A673 (cell line): ENCODE data around the gene ARL4C. TPM values are rescaled to one million over a fixed set of nuclear protein-coding genes. Genes with fewer than 3 reads are reported as not detected.
A peak's percentile ranks its signal among the peaks of the same experiment; 100 is the strongest.

ENCODE experiments used
- BruUV-seq: library from RNA; stranded (reverse); fragments of 400-500 nt; replicated peaks from 2 replicates; lab custom pipeline; 2021; lab: Mats Ljungman, UMichigan
- CTCF ChIA-PET: fragments of 300-600 bp; sonication (Branson Sonifier 250); formaldehyde crosslinking; loops from one replicate; lab custom pipeline; 2022; ENCODE audit warnings: antibody characterized with exemption; lab: Charles Lee
- POLR2A ChIA-PET: fragments of 300-600 bp; sonication (Branson Sonifier 250); formaldehyde crosslinking; loops from one replicate; lab custom pipeline; 2022; ENCODE audit warnings: antibody characterized with exemption; ENCODE audit not compliant: low non-redundant PET; lab: Charles Lee
- DNase-seq: peaks from one replicate; pipeline ENCODE4 v3.0.0-alpha.2; 2015; ENCODE audit warnings: low spot score
- H3K27ac ChIP-seq: fragments of 200-600 bp; sonication (generic); 2 replicates; pipeline ENCODE4 v1.5.1; 2016; ENCODE audit warnings: mixed run types, low read depth, mild to moderate bottlenecking, mixed read lengths, antibody characterized with exemption, low read length; ENCODE audit not compliant: poor library complexity, severe bottlenecking
- H3K27me3 ChIP-seq: fragments of 200-600 bp; sonication (generic); replicated peaks from 2 replicates; pipeline ENCODE4 v1.6.1; 2017; ENCODE audit warnings: mixed run types, low read depth, mild to moderate bottlenecking, mixed read lengths, antibody characterized with exemption, low read length; ENCODE audit not compliant: insufficient read depth, poor library complexity
- H3K36me3 ChIP-seq: fragments of 200-600 bp; sonication (generic); 2 replicates; pipeline ENCODE4 v1.6.1; 2016; ENCODE audit warnings: mixed run types, mild to moderate bottlenecking, mixed read lengths, antibody characterized with exemption, low read length; ENCODE audit not compliant: insufficient read depth, poor library complexity, severe bottlenecking
- H3K4me1 ChIP-seq: fragments of 200-600 bp; sonication (generic); 2 replicates; pipeline ENCODE4 v1.6.1; 2017; ENCODE audit warnings: mixed run types, mild to moderate bottlenecking, mixed read lengths, antibody characterized with exemption, low read length; ENCODE audit not compliant: insufficient read depth, poor library complexity, severe bottlenecking
- H3K4me3 ChIP-seq: fragments of 200-600 bp; sonication (generic); 2 replicates; pipeline ENCODE4 v1.5.1; 2016; ENCODE audit warnings: low read depth, mixed run types, mild to moderate bottlenecking, mixed read lengths, low read length; ENCODE audit not compliant: poor library complexity, severe bottlenecking
- H3K9me3 ChIP-seq: fragments of 200-600 bp; sonication (generic); 2 replicates; pipeline ENCODE4 v1.6.1; 2016; ENCODE audit warnings: mixed run types, low read depth, mild to moderate bottlenecking, mixed read lengths, antibody characterized with exemption, low read length; ENCODE audit not compliant: poor library complexity, severe bottlenecking
- EZH2 ChIP-seq: fragments of 200-600 bp; sonication (generic); IDR thresholded peaks from 2 replicates; pipeline ENCODE4 v1.6.1; 2017; ENCODE audit warnings: borderline replicate concordance, low read depth, mild to moderate bottlenecking, mixed read lengths, antibody characterized with exemption, low read length; ENCODE audit not compliant: poor library complexity, severe bottlenecking
- intact Hi-C: fragments of 100-400 bp; cut with micrococcal nuclease; formaldehyde crosslinking; loops from one replicate; pipeline ENCODE4 v1.10.0; 2022; ENCODE audit not compliant: unreplicated experiment
- total RNA-seq: library from RNA; stranded (reverse); gene quantifications from 2 replicates; pipeline ENCODE4 v1.2.3, GENCODE V29; 2021
- TF ChIP-seq, protein P1 (sequence below): fragments of 300-800, 200-600 bp; sonication (generic); conservative IDR thresholded peaks from 2 replicates; pipeline ENCODE4 v1.5.1; 2017; ENCODE audit warnings: low read depth, mild to moderate bottlenecking, antibody characterized with exemption, low read length, moderate library complexity, mixed read lengths

The ARL4C gene
- total RNA-seq, 1 experiment from 2014 or later: 3.0 TPM

DNA sequence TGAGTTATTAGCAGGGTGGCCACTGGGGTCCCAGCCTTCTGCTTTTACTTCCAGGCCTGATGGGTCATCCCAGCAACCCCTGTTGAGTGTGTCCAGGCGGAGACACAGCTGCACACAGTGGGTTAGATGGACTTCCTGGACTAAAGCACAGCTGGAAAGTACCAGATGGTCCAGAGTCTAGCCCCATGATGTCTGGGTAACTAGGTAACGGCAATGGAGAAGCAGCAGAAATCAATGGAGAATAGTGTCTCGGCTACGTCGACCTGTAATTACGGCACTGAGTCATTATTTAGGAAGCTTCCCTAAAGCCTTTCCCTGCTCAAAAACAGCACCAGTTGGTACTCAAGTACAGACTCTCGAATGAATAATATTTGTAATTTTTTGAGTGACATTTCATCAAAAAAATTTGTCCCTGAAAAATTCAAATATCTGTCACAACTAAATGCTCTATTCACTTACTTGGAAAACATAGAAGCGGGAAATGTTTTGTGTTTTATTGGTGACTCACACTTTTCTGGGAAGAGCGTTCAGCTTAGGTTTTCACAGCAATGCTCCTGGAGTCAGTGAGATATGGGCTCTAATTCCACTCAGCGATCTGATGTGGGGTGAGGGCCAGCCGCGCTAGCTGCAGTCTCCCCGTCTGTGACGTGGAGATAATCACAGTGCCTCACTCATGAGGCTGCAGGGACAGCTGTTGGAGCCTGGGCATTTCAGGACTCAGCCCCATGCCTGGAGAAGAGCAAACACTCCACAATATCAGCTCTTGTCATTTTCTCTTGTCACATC lies 16.2 kb upstream of the ARL4C start:
- CTCF ChIA-PET: no interaction called here
- POLR2A ChIA-PET: interaction anchor here (0.5 kb wide), 1 partner anchor 142 kb away, joined by 14 read pairs; no protein-coding TSS in a partner anchor
- TF ChIP-seq, protein P1, sequence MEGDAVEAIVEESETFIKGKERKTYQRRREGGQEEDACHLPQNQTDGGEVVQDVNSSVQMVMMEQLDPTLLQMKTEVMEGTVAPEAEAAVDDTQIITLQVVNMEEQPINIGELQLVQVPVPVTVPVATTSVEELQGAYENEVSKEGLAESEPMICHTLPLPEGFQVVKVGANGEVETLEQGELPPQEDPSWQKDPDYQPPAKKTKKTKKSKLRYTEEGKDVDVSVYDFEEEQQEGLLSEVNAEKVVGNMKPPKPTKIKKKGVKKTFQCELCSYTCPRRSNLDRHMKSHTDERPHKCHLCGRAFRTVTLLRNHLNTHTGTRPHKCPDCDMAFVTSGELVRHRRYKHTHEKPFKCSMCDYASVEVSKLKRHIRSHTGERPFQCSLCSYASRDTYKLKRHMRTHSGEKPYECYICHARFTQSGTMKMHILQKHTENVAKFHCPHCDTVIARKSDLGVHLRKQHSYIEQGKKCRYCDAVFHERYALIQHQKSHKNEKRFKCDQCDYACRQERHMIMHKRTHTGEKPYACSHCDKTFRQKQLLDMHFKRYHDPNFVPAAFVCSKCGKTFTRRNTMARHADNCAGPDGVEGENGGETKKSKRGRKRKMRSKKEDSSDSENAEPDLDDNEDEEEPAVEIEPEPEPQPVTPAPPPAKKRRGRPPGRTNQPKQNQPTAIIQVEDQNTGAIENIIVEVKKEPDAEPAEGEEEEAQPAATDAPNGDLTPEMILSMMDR: no peak
- TF ChIP-seq EZH2: no peak
- Histone ChIP-seq H3K9me3 (no peaks in the 10 kb centered on the region), H3K4me1 (no peaks in the 10 kb centered on the region), H3K27me3 (peaks cover 10% of the 10 kb centered on the region), H3K36me3 (no peaks in the 10 kb centered on the region), H3K4me3 (no peak overlapping the region), H3K27ac (no peak overlapping the region)
- BruUV-seq: no TSS peak
- intact Hi-C loops: no loop called here
- DNase-seq: no peak

DNA sequence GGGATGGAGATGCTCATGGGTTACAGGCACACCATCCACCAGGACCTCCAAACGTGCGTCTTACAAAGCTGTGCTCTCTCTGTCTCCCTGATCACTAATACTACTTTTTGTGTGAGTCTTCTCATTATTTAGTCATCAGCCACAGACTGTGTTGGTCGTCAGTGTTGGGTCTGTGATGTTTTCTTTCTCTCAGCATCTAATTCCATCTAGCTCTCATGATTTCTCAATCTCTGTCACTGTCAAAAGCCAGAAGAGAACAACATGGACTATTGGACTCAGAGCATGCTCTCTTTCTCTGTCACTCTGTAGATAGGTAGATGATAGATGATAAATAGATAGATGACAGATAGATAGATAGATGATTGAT lies 6.0 kb upstream of the ARL4C start:
- POLR2A ChIA-PET: interaction anchor here (0.6 kb wide), 1 partner anchor 99 kb away, joined by 4 read pairs; no protein-coding TSS in a partner anchor
- CTCF ChIA-PET: no interaction called here

DNA sequence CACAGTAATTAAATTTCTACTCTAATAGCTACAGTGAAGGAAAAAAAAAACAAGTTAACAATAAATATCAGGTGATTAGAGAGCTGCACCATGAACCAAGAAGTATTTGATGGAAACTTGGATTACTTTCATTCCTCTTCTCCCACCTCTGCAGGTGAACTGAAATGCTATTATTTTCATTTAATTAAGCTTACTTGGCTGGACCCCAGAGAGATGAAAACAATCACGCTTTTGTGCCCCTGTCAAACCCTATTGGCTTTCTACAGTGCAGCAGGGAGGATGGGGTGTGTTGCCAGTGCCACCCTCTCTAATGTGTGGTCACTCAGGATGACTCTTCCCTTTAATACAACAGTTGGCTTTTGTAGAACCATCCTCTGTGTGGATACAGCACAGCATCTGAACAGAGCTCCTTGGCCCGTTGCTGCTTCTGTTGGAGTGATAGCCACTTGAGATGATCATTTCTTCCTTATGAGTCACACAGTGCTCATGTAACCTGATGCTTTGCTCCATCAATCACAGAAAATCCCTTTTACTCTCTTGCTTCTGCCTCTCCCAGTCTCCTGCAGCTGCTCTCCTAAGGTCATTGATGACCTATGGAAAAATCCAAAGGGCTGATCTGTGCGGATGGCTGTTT lies 5.5 kb upstream of the ARL4C start:
- Histone ChIP-seq H3K27me3 (no peaks in the 10 kb centered on the region), H3K9me3 (no peaks in the 10 kb centered on the region), H3K36me3 (no peaks in the 10 kb centered on the region), H3K4me1 (no peaks in the 10 kb centered on the region), H3K4me3 (no peak overlapping the region), H3K27ac (no peak overlapping the region)
- ChIA-PET POLR2A (interaction anchor here (0.6 kb wide), 1 partner anchor 99 kb away, joined by 4 read pairs; no protein-coding TSS in a partner anchor), CTCF (no interaction called here)
- intact Hi-C loops: loop anchor here (5.0 kb wide), 1 partner anchor 365 kb away; no protein-coding TSS in a partner anchor
- no peak for TF ChIP-seq EZH2
- TF ChIP-seq, protein P1: no peak
- peak; percentile 40 for DNase-seq
- BruUV-seq: no TSS peak

More for the DNA sequence above, 6.0 kb upstream of the ARL4C start:
- H3K4me3 ChIP-seq: no peak overlapping the region
- no peaks in the 10 kb centered on the region for H3K9me3 ChIP-seq
- no peaks in the 10 kb centered on the region for H3K4me1 ChIP-seq
- TF ChIP-seq, protein P1: no peak
- no peak for TF ChIP-seq EZH2
- intact Hi-C loops: loop anchor here (5.0 kb wide), 1 partner anchor 366 kb away; no protein-coding TSS in a partner anchor
- H3K36me3 ChIP-seq: no peaks in the 10 kb centered on the region
- no peak for DNase-seq
- peaks cover 1% of the 10 kb centered on the region for H3K27me3 ChIP-seq
- BruUV-seq: no TSS peak
- H3K27ac ChIP-seq: no peak overlapping the region
